NCI-H2227 treated with DMSO at 0.1 percent for 48 hours (cell line): Measurements from ENCODE around the gene RSPH9.

ENCODE experiments used
- DNase-seq: peaks from one replicate; lab custom pipeline; 2025; lab: John Stamatoyannopoulos, UW

Gene RSPH9

DNA sequence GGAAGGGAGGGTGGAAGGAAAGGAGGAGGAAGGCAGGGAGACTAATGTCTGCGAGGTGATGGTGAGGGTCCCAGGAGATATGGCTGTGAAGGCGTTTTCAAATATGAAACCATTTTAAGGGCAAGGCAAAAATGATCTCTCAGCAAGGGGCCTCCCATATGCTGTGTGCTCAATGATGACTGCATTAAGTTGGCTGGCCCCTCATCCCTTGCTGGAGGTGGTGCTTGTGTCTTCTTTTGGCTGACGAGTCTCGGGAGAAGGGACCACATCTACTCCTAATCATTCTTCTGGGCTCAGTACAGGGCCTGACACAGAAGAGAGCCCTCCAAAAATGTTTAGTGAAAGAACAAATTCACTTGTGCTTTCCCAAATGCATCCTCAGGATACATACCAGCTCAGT lies 65.7 kb downstream of the RSPH9 start:
- no peak for DNase-seq

GRCh38 chr6:43712579-43712978 lies 67.7 kb downstream of the RSPH9 start:
- no peak for DNase-seq

- DNase-seq = no peak
Observed at GRCh38 chr6:43713643-43714310, 68.9 kb downstream of the RSPH9 start.

- no peak for DNase-seq
Observed at GRCh38 chr6:43714311-43715055, 69.6 kb downstream of the RSPH9 start.

- no peak for DNase-seq
Observed at GRCh38 chr6:43715056-43715788, 70.4 kb downstream of the RSPH9 start.

- DNase-seq = no peak
Observed at GRCh38 chr6:43716099-43716498, 71.3 kb downstream of the RSPH9 start.

DNA sequence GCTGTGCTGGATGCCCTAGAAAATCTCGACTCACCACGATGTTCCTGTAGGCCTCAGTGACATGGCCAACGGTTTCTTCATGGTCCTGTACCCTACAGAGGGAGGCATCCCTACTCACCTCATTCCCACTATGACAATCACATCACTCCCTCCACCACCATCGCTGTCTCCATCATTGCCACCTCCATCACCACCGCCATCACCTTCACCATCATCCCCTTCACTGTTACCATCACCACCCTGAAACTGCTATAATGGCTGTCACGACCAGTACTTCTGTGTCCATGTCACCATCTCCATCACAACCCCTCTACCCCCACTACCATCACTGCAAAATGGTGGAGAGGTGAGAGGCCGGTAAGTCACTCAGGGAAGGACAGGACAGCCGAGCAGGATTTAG lies 72.6 kb downstream of the RSPH9 start:
- DNase-seq = no peak

- DNase-seq = no peak
Observed at GRCh38 chr6:43717822-43718221, 73.0 kb downstream of the RSPH9 start.

- no peak for DNase-seq
Observed at GRCh38 chr6:43718387-43719105, 73.7 kb downstream of the RSPH9 start.

GRCh38 chr6:43719511-43719910 lies 74.7 kb downstream of the RSPH9 start:
- DNase-seq = no peak

DNA sequence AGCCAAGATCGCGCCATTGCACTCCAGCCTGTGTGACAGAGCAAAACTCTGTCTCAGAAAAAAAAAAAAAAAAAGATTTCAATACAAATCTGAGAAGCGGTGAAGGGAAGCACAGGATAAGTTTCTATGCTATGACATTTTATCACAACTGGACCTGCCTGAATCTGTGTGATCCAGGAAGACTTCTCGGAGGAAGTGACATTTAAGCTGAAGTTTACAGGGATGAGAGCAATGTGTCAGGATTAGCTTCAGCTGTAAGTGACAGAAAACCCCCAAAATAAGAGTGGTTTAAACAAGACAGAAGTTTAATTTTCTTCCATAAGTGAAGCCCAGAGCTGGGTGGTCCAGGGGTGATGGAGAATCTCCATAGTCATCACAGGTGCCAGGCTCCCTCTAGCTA lies 76.2 kb downstream of the RSPH9 start:
- DNase-seq = no peak
